Measurements from ENCODE around the gene SLC25A5. TPM values are rescaled to one million over a fixed set of nuclear protein-coding genes. Genes with fewer than 3 reads are reported as not detected.

Gene SLC25A5
- total RNA-seq, 1 experiment from 2014 or later = 807 TPM

DNA sequence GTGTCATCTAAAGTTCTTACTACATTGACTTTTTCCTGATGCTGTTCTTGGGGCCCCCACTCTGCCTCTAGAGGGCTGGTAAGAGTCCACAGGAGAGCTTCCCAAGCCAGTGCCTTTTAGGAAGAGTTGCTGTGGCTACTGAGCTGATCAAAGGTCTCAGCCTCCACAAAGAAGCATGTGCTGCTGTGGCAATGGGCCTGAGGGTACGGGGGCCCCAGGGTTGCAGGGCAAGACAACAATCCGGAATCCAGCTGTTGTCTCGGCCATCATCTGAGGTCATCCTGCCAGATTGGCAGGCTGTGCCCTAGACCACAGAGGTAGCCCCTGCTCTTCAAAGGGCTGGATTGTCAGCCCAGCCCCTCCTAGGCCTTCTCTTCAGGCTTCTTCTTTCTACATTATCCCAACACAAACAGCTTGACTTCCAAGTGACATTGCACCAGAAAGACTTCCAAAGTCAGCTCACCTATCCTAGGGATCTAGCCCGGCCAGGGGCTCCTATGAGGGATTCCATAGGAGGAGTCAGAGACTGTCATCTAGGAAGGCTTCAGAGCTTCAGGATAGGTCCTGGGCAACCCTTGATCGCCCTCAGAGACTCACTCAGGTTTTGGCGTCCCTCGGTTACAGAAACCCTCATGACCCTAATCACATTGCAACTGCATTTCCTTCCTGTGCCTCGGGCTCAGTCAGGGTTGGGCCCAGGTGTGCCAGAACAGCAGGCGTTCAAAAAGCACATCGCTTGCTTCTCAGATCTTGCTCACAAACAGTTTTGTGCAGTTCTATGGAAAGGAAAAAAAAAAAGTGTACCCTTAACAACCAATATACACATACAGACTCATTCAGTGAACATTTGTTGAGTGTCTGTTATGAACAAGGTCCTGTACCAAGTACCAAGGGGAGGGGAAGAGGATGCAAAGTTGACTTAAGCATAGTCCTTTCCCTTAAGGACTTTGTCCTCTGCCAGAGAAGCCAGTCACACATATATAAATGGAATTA is 27.8 kb downstream of the SLC25A5 start:
- Histone ChIP-seq H3K4me1 (replicated peaks; ENCODE audit: insufficient read depth) (peaks cover 13% of the 10 kb centered on the region), H3K9me2 (ENCODE audit: insufficient read depth) (no peaks in the 10 kb centered on the region), H3K9me3 (ENCODE audit: insufficient read depth, low read depth) (no peaks in the 10 kb centered on the region), H3K36me3 (ENCODE audit: low read depth) (no peaks in the 10 kb centered on the region), H3K4me3 (no peak overlapping the region), H3K27ac (no peak overlapping the region), H2AFZ (no peak overlapping the region), H3K27me3 (ENCODE audit: insufficient read depth, low read depth) (no peaks in the 10 kb centered on the region), H3K4me2 (no peak overlapping the region), H3F3A (ENCODE audit: insufficient read depth, low read depth) (peaks cover 12% of the 10 kb centered on the region), H4K20me1 (ENCODE audit: insufficient read depth) (no peaks in the 10 kb centered on the region), H3K79me2 (ENCODE audit: low read depth) (no peaks in the 10 kb centered on the region)
- intact Hi-C loops (cut with micrococcal nuclease; ENCODE audit: unreplicated experiment) = no loop called here
- BruUV-seq (replicated peaks) = no TSS peak
- ChIA-PET POLR2A (ENCODE audit: unreplicated experiment) (no interaction called here), CTCF (no interaction called here)
- peak in 1 of 2 experiments; percentile 13 for DNase-seq
- TF ChIP-seq CTCF (conservative IDR thresholded peaks at IDR 0.05) = no peak
- no peak for TF ChIP-seq EZH2 (IDR thresholded peaks at IDR 0.05; ENCODE audit: low read depth)

DNA sequence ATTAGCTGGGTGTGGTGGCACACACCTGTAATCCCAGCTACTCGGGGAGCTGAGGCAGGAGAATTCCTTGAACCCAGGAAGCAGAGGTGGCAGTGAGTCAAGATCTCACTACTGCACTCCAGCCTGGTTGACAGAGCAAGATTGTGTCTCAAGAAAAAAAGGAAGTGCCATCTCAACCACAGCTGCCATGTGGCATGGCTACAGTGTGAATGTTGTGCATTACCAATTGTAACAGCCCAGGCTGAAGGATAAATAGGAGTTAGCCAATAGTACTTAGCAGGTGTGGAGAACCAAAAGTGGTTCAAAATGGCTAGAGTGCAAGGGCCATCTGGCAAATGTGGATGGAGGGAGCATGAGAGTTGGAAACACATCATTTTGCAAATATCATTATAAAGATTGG is 28.9 kb downstream of the SLC25A5 start:
- Histone ChIP-seq H3K4me2 (no peak overlapping the region), H2AFZ (no peak overlapping the region), H3K79me2 (ENCODE audit: low read depth) (no peaks in the 10 kb centered on the region), H3K27ac (no peak overlapping the region), H3K9me2 (ENCODE audit: insufficient read depth) (no peaks in the 10 kb centered on the region), H3F3A (ENCODE audit: insufficient read depth, low read depth) (peaks cover 23% of the 10 kb centered on the region), H3K4me3 (no peak overlapping the region), H3K27me3 (ENCODE audit: insufficient read depth, low read depth) (no peaks in the 10 kb centered on the region), H3K9me3 (ENCODE audit: insufficient read depth, low read depth) (no peaks in the 10 kb centered on the region), H3K36me3 (ENCODE audit: low read depth) (no peaks in the 10 kb centered on the region), H3K4me1 (replicated peaks; ENCODE audit: insufficient read depth) (peaks cover 24% of the 10 kb centered on the region), H4K20me1 (ENCODE audit: insufficient read depth) (no peaks in the 10 kb centered on the region)
- no TSS peak for BruUV-seq (replicated peaks)
- no peak for DNase-seq
- POLR2A ChIA-PET (ENCODE audit: unreplicated experiment) = interaction anchor here (0.8 kb wide), 1 partner anchor 295 kb away, joined by 3 read pairs; no protein-coding TSS in a partner anchor
- TF ChIP-seq CTCF (conservative IDR thresholded peaks at IDR 0.05) = no peak
- CTCF ChIA-PET = no interaction called here
- intact Hi-C loops (cut with micrococcal nuclease; ENCODE audit: unreplicated experiment) = no loop called here

- Histone ChIP-seq H3K36me3 (ENCODE audit: low read depth) (no peaks in the 10 kb centered on the region), H3K27ac (peak overlapping the region; percentile 95), H3F3A (ENCODE audit: insufficient read depth, low read depth) (peaks cover 51% of the 10 kb centered on the region), H3K9me2 (ENCODE audit: insufficient read depth) (no peaks in the 10 kb centered on the region), H3K79me2 (ENCODE audit: low read depth) (no peaks in the 10 kb centered on the region), H3K27me3 (ENCODE audit: insufficient read depth, low read depth) (no peaks in the 10 kb centered on the region), H3K4me1 (replicated peaks; ENCODE audit: insufficient read depth) (peaks cover 49% of the 10 kb centered on the region), H3K9me3 (ENCODE audit: insufficient read depth, low read depth) (no peaks in the 10 kb centered on the region), H3K4me2 (peak overlapping the region; percentile 86; the same call in 1 of the 2 replicates), H3K4me3 (no peak overlapping the region), H2AFZ (no peak overlapping the region), H4K20me1 (ENCODE audit: insufficient read depth) (no peaks in the 10 kb centered on the region)
- CTCF ChIA-PET = interaction anchor here (1.0 kb wide), 1 partner anchor 105 kb away, joined by 3 read pairs; no protein-coding TSS in a partner anchor
- TF ChIP-seq EZH2 (IDR thresholded peaks at IDR 0.05; ENCODE audit: low read depth) = no peak
- TF ChIP-seq CTCF (conservative IDR thresholded peaks at IDR 0.05) = no peak
- POLR2A ChIA-PET (ENCODE audit: unreplicated experiment) = interaction anchor here (0.6 to 1.0 kb wide), 3 partner anchors 13 to 370 kb away, joined by 3 to 16 read pairs (median 12); no protein-coding TSS in a partner anchor
- no peak for DNase-seq
- intact Hi-C loops (cut with micrococcal nuclease; ENCODE audit: unreplicated experiment) = loop anchor here (5.0 kb wide), 1 partner anchor 263 kb away; the partner anchor contains the start of gene PGRMC1
- no TSS peak for BruUV-seq (replicated peaks)
Measured at GRCh38 chrX:119500061-119500800, 32.0 kb downstream of the SLC25A5 start.

All from PC-9 (cell line).